OCI-LY7 (cell line): Measurements from ENCODE around the gene NCKAP5. TPM values are rescaled to one million over a fixed set of nuclear protein-coding genes. Genes with fewer than 3 reads are reported as not detected.

Source experiments
- BruUV-seq: library from RNA; stranded (reverse); fragments of 400-500 nt; replicated peaks from 2 replicates; lab custom pipeline; 2021; lab: Mats Ljungman, UMichigan
- CTCF ChIA-PET: fragments of 300-600 bp; sonication (Branson Sonifier 250); formaldehyde crosslinking; loops from one replicate; lab custom pipeline; 2022; ENCODE audit warnings: antibody characterized with exemption; ENCODE audit not compliant: unreplicated experiment; lab: Charles Lee
- POLR2A ChIA-PET: fragments of 300-600 bp; sonication (Branson Sonifier 250); formaldehyde crosslinking; loops from one replicate; lab custom pipeline; 2022; ENCODE audit warnings: antibody characterized with exemption; lab: Charles Lee
- DNase-seq: peaks from one replicate; pipeline ENCODE4 v3.0.0-alpha.2; 2015; ENCODE audit warnings: low spot score
- H2AFZ ChIP-seq: fragments of 200-600 bp; sonication (generic), shearing (Covaris generic); 2 replicates; pipeline ENCODE4 v1.6.1; 2014; ENCODE audit warnings: mild to moderate bottlenecking, antibody characterized with exemption, low read length, moderate library complexity
- H3K27ac ChIP-seq: fragments of 200-600 bp; sonication (generic); 2 replicates; pipeline ENCODE4 v1.5.1; 2014; ENCODE audit warnings: mixed run types, low read depth, mild to moderate bottlenecking, moderate library complexity, low read length, inconsistent platforms; ENCODE audit not compliant: poor library complexity, severe bottlenecking
- H3K36me3 ChIP-seq: fragments of 200-600 bp; sonication (generic); 2 replicates; pipeline ENCODE4 v1.6.1; 2014; ENCODE audit warnings: mild to moderate bottlenecking, antibody characterized with exemption, low read length, moderate library complexity, mixed read lengths; ENCODE audit not compliant: insufficient read depth
- H3K4me1 ChIP-seq: fragments of 200-600 bp; sonication (generic); 2 replicates; pipeline ENCODE4 v1.5.1; 2014; ENCODE audit warnings: mild to moderate bottlenecking, low read length; ENCODE audit not compliant: insufficient read depth, poor library complexity, severe bottlenecking
- H3K4me2 ChIP-seq: fragments of 200-600 bp; sonication (generic); 2 replicates; pipeline ENCODE4 v1.6.1; 2014; ENCODE audit warnings: mild to moderate bottlenecking, low read length
- H3K4me3 ChIP-seq: fragments of 200-600 bp; sonication (generic); 2 replicates; pipeline ENCODE4 v1.5.1; 2014; ENCODE audit warnings: mild to moderate bottlenecking, low read depth, low read length; ENCODE audit not compliant: poor library complexity, severe bottlenecking
- H3K79me2 ChIP-seq: fragments of 200-600 bp; sonication (generic); 2 replicates; pipeline ENCODE4 v1.6.1; 2016; ENCODE audit warnings: low read depth, mild to moderate bottlenecking, low read length, moderate library complexity, mixed read lengths; ENCODE audit not compliant: insufficient read depth
- H3K9me2 ChIP-seq: fragments of 200-600 bp; sonication (generic); 2 replicates; pipeline ENCODE4 v1.6.1; 2016; ENCODE audit warnings: mild to moderate bottlenecking, low read length, mixed read lengths; ENCODE audit not compliant: insufficient read depth
- H3K9me3 ChIP-seq: fragments of 200-600 bp; sonication (generic); 2 replicates; pipeline ENCODE4 v1.6.1; 2014; ENCODE audit warnings: mild to moderate bottlenecking, mixed run types, low read length, mixed read lengths
- H4K20me1 ChIP-seq: fragments of 200-600 bp; sonication (generic); 2 replicates; pipeline ENCODE4 v1.6.1; 2014; ENCODE audit warnings: mild to moderate bottlenecking, antibody characterized with exemption, low read length, moderate library complexity, mixed read lengths; ENCODE audit not compliant: insufficient read depth
- CTCF ChIP-seq: fragments of 200-600 bp; sonication (generic); conservative IDR thresholded peaks from 2 replicates; pipeline ENCODE4 v1.5.1; 2014; ENCODE audit warnings: mild to moderate bottlenecking, antibody characterized with exemption, low read length, moderate library complexity, mixed read lengths
- EZH2phosphoT487 ChIP-seq: fragments of 200-600 bp; sonication (generic); IDR thresholded peaks from 2 replicates; pipeline ENCODE4 v1.6.1; 2018; ENCODE audit warnings: low read depth, borderline replicate concordance, mild to moderate bottlenecking, mixed run types, antibody characterized with exemption, low read length, moderate library complexity, mixed read lengths
- intact Hi-C: fragments of 100-400 bp; cut with micrococcal nuclease; formaldehyde crosslinking; loops from one replicate; pipeline ENCODE4 v1.10.0; 2022; ENCODE audit not compliant: unreplicated experiment
- total RNA-seq, 2 experiments: library from RNA; depleted of rRNA in 1 of 2; stranded (reverse); fragments of >200 nt in 1 of 2; shearing (Covaris generic) in 1 of 2; gene quantifications; 2 replicates each; pipeline ENCODE4 v1.2.3, GENCODE V29; 2014 to 2022

The NCKAP5 gene
- total RNA-seq, 2 experiments from 2014 or later, result not detected

DNA sequence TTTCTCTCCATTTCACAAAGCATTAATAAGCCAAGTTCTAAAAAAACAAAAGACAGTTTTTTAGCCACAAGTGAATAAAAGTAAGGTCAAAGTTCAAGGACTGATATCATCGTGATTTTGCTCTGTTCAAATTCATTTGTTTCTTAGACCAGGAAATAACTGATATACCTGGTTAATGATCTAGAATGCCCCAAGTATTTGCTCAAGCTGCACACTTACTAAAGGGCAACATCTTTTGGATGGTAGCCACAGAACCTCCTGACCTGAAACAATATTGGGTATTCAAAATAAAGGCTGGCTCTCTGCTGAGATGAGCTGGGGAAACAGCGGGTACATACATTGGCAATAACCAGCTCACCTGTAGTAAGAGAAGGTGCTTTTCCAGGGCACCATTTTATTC, 583.5 kb downstream of the NCKAP5 start:
- no peak for DNase-seq
- TF ChIP-seq CTCF (no peak), EZH2phosphoT487 (no peak)

DNA sequence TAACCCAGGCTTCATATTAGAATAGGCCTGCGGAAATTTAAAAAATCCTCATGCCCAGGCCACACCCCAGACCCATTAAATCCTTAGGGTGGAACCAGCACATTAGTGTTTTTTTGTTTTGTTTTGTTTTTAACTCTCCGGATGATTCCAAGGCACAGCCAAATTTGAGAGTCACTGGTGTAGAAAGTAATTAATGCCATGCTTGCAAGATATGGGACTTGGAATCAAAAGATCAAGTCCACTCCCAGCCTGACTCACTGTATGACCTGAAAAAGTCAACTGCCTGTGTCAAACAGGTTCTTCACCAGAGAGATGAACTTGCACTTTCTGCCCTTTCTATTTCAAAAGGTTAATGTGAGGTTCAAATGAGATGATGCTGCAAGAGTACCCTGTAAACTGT, 588.0 kb downstream of the NCKAP5 start:
- Histone ChIP-seq H4K20me1 (no peaks in the 10 kb centered on the region), H3K4me2 (no peak overlapping the region), H3K79me2 (no peaks in the 10 kb centered on the region), H3K9me2 (no peaks in the 10 kb centered on the region), H3K4me3 (no peak overlapping the region), H3K9me3 (no peaks in the 10 kb centered on the region), H2AFZ (no peak overlapping the region), H3K36me3 (no peaks in the 10 kb centered on the region), H3K27ac (no peak overlapping the region), H3K4me1 (no peaks in the 10 kb centered on the region)
- no peak for TF ChIP-seq CTCF
- no peak for TF ChIP-seq EZH2phosphoT487
- BruUV-seq, result no TSS peak
- POLR2A ChIA-PET, result interaction anchor here (0.7 to 2.2 kb wide), 2 partner anchors 10 kb away, joined by 3 to 6 read pairs; no protein-coding TSS in a partner anchor
- no peak for DNase-seq
- intact Hi-C loops, result no loop called here
- CTCF ChIA-PET, result no interaction called here

More for the DNA sequence above, 583.5 kb downstream of the NCKAP5 start:
- Histone ChIP-seq H2AFZ (no peak overlapping the region), H3K9me3 (no peaks in the 10 kb centered on the region), H4K20me1 (no peaks in the 10 kb centered on the region), H3K9me2 (no peaks in the 10 kb centered on the region), H3K27ac (no peak overlapping the region), H3K4me3 (no peak overlapping the region), H3K79me2 (no peaks in the 10 kb centered on the region), H3K36me3 (no peaks in the 10 kb centered on the region), H3K4me2 (no peak overlapping the region), H3K4me1 (no peaks in the 10 kb centered on the region)
- ChIA-PET POLR2A (no interaction called here), CTCF (no interaction called here)
- intact Hi-C loops, result no loop called here
- no TSS peak for BruUV-seq

- Histone ChIP-seq H3K4me1 (no peaks in the 10 kb centered on the region), H2AFZ (no peak overlapping the region), H3K4me2 (no peak overlapping the region), H4K20me1 (no peaks in the 10 kb centered on the region), H3K79me2 (no peaks in the 10 kb centered on the region), H3K9me2 (no peaks in the 10 kb centered on the region), H3K4me3 (no peak overlapping the region), H3K9me3 (no peaks in the 10 kb centered on the region), H3K36me3 (no peaks in the 10 kb centered on the region), H3K27ac (no peak overlapping the region)
- intact Hi-C loops, result no loop called here
- CTCF ChIA-PET, result no interaction called here
- POLR2A ChIA-PET, result interaction anchor here (0.7 kb wide), 1 partner anchor 11 kb away, joined by 3 read pairs; no protein-coding TSS in a partner anchor
- no peak for TF ChIP-seq EZH2phosphoT487
- no peak for TF ChIP-seq CTCF
- BruUV-seq, result no TSS peak
- DNase-seq, result no peak
Observed at GRCh38 chr2:132979339-132980093, 588.7 kb downstream of the NCKAP5 start.
